BJ (cell line): Measurements from ENCODE around the gene RBFOX1. TPM values are rescaled to one million over a fixed set of nuclear protein-coding genes. Genes with fewer than 3 reads are reported as not detected.

Experiments used
- CTCF ChIA-PET: fragments of 350-600 bp; formaldehyde crosslinking; extraction: SDS; loops from one replicate; lab custom pipeline; 2021; ENCODE audit warnings: antibody characterized with exemption, inconsistent platforms; lab: Yijun Ruan, JAX
- POLR2A ChIA-PET: fragments of 300-600 bp; sonication (Branson Sonifier 250); formaldehyde crosslinking; extraction: SDS; loops from one replicate; lab custom pipeline; 2021; ENCODE audit warnings: antibody characterized with exemption; lab: Charles Lee
- DNase-seq: peaks from one replicate; pipeline ENCODE4 v3.0.0-alpha.2; 2011; ENCODE audit warnings: low read depth
- H3K27me3 ChIP-seq: 2 replicates; pipeline ENCODE4 v1.6.0; 2011; ENCODE audit warnings: low read length; ENCODE audit not compliant: control insufficient read depth, insufficient read depth
- H3K36me3 ChIP-seq: 2 replicates; pipeline ENCODE4 v1.5.1; 2011; ENCODE audit warnings: low read length; ENCODE audit not compliant: control insufficient read depth, insufficient read depth
- H3K4me3 ChIP-seq: 2 replicates; pipeline ENCODE4 v1.5.1; 2011; ENCODE audit warnings: low read depth, mild to moderate bottlenecking, control low read depth, low read length
- CTCF ChIP-seq: IDR thresholded peaks from 2 replicates; pipeline ENCODE4 v1.5.1; 2011; ENCODE audit warnings: low read depth, mild to moderate bottlenecking, control low read depth, inconsistent platforms, low read length, moderate library complexity; ENCODE audit not compliant: insufficient read depth
- polyA plus RNA-seq: library from polyadenylated mRNA; depleted of rRNA; stranded (reverse); fragments of >200 nt; gene quantifications from 2 replicates; pipeline ENCODE4 v1.2.3, GENCODE V29; 2011

RBFOX1 gene
- polyA plus RNA-seq, 1 experiment: not detected

DNA sequence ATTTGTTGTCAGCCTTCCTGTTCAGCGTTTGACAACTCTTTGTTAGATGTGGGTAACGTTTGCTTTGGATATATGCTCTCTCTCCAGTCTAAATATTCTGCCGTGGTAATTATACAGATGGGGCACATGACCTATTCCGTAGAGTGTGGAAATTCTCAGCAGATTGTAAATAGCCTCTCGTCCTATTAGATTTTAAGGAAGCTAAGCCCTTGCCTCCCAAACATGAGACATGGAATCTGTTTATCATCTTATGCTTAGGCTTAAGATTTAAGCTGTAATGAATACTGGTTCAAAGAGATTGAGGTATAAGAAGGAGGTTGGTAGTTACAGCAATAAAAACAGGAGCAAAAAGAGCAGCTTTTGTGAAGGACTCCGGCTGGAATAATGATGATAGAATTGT lies 87.4 kb downstream of the RBFOX1 start:
- no peaks in the 10 kb centered on the region for H3K36me3 ChIP-seq
- POLR2A ChIA-PET: no interaction called here
- CTCF ChIA-PET: no interaction called here

DNA sequence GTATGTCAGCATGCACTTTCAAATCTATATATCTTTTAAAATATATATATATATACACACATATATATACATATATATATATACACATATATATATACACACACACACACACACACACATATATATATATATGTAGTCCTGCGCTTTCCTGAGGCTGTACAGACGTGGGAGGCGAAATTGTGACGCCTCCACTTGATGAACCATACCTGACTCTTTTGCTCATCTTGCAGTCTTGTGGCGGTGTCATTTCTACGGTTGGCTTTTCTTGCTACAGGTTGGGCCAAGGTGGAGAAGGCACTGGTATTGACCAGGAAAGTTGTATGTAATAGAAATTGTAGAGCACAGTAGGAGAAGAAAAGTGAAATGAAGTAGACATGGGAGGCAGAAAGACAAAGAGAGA lies 88.2 kb downstream of the RBFOX1 start:
- POLR2A ChIA-PET: no interaction called here
- no peak for TF ChIP-seq CTCF
- H3K4me3 ChIP-seq: no peak overlapping the region
- CTCF ChIA-PET: no interaction called here
- DNase-seq: no peak
- no peaks in the 10 kb centered on the region for H3K36me3 ChIP-seq
- H3K27me3 ChIP-seq: no peaks in the 10 kb centered on the region

More for the DNA sequence above, 87.4 kb downstream of the RBFOX1 start:
- Histone ChIP-seq H3K27me3 (no peaks in the 10 kb centered on the region), H3K4me3 (no peak overlapping the region)
- no peak for TF ChIP-seq CTCF
- no peak for DNase-seq

GRCh38 chr16:7421578-7421977 lies 88.9 kb downstream of the RBFOX1 start:
- DNase-seq: no peak
- TF ChIP-seq CTCF: no peak
- H3K36me3 ChIP-seq: no peaks in the 10 kb centered on the region
- ChIA-PET CTCF (no interaction called here), POLR2A (no interaction called here)
- H3K4me3 ChIP-seq: no peak overlapping the region
- no peaks in the 10 kb centered on the region for H3K27me3 ChIP-seq

GRCh38 chr16:7422036-7422888 lies 89.6 kb downstream of the RBFOX1 start:
- H3K36me3 ChIP-seq: no peaks in the 10 kb centered on the region
- H3K4me3 ChIP-seq: no peak overlapping the region
- TF ChIP-seq CTCF: no peak
- DNase-seq: no peak
- ChIA-PET POLR2A (no interaction called here), CTCF (no interaction called here)
- H3K27me3 ChIP-seq: no peaks in the 10 kb centered on the region

DNA sequence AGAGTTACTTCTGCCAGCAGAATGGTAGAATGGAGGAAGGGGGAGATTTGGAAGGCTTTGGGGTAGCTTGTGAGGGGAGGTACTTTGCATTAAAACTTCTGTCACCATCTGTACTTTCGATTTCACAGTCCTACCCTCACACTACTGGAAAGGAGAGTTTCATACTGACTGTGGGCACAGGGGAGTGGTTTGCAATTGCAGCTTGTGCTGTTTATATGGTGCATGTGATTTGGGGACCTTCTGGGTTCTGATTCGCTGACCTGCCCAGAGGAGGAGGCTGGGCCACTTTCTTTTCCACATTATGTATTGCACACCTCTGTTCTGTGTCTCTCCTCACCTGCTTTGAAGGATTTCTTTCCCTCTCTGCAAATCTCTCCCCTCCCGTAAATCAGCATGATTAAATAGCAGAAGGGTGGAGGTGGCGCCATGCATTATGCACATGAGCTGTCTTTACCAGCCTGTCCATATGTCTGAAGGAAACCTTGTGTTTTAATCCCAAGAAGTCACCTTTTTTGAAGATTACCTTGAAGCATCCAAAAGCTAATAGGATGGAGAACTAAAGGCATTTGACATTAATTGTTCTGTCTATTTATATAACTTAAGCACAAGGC lies 90.9 kb downstream of the RBFOX1 start:
- H3K4me3 ChIP-seq: no peak overlapping the region
- ChIA-PET CTCF (no interaction called here), POLR2A (no interaction called here)
- no peak for DNase-seq
- no peaks in the 10 kb centered on the region for H3K36me3 ChIP-seq
- H3K27me3 ChIP-seq: no peaks in the 10 kb centered on the region
- no peak for TF ChIP-seq CTCF
